Activated CD4-positive, alpha-beta T cell treated with anti-CD3 and anti-CD28 coated beads, Interleukin-2, amount 50 U/mL, for 16 hours (primary cell): Measurements from ENCODE around the gene OSM.

Experiments
- DNase-seq: peaks from one replicate; pipeline ENCODE4 v3.0.0-alpha.2; 2020

OSM gene

GRCh38 chr22:30297276-30297990 lies 30.8 kb upstream of the OSM start:
- DNase-seq: no peak

- no peak for DNase-seq
Observed at GRCh38 chr22:30296833-30297232, 30.2 kb upstream of the OSM start.

- DNase-seq: no peak
Observed at GRCh38 chr22:30296324-30296723, 29.7 kb upstream of the OSM start.

- DNase-seq: no peak
Observed at GRCh38 chr22:30295576-30295975, 28.9 kb upstream of the OSM start.

GRCh38 chr22:30294830-30295229 lies 28.2 kb upstream of the OSM start:
- DNase-seq: no peak

GRCh38 chr22:30294066-30294465 lies 27.4 kb upstream of the OSM start:
- DNase-seq: no peak

- no peak for DNase-seq
Observed at GRCh38 chr22:30293026-30293425, 26.4 kb upstream of the OSM start.

- no peak for DNase-seq
Observed at GRCh38 chr22:30292069-30292970, 25.7 kb upstream of the OSM start.

GRCh38 chr22:30291058-30291892 lies 24.6 kb upstream of the OSM start:
- DNase-seq: no peak

- DNase-seq: no peak
Observed at GRCh38 chr22:30290342-30291057, 23.8 kb upstream of the OSM start.

GRCh38 chr22:30289980-30290313 lies 23.3 kb upstream of the OSM start:
- no peak for DNase-seq

- peak; percentile 95 for DNase-seq
Observed at GRCh38 chr22:30289141-30289979, 22.7 kb upstream of the OSM start, which contains the start of gene CASTOR1. CASTOR1 (minus strand) TSS chr22:30289505; CDS start chr22:30289497, 8 bp downstream.

- DNase-seq: no peak
Observed at GRCh38 chr22:30288419-30289140, 21.9 kb upstream of the OSM start.

GRCh38 chr22:30287648-30288418 lies 21.2 kb upstream of the OSM start:
- DNase-seq: peak; percentile 91

- DNase-seq: peak; percentile 88
Observed at GRCh38 chr22:30286813-30287647, 20.4 kb upstream of the OSM start.

- no peak for DNase-seq
Observed at GRCh38 chr22:30286331-30286730, 19.7 kb upstream of the OSM start.

- no peak for DNase-seq
Observed at GRCh38 chr22:30285846-30286200, 19.2 kb upstream of the OSM start.

- DNase-seq: no peak
Observed at GRCh38 chr22:30285176-30285845, 18.7 kb upstream of the OSM start.

GRCh38 chr22:30284666-30285065 lies 18.0 kb upstream of the OSM start:
- no peak for DNase-seq
